Trophoblast cell (in vitro differentiated cells and primary cell): ENCODE data around the gene ADNP2.

Experiments used
- DNase-seq, 2 donors: peaks; one replicate each; pipeline ENCODE4 v3.0.0-alpha.2; 2016
- H2AFZ ChIP-seq: 2 replicates; pipeline ENCODE4 v1.6.1; 2013; ENCODE audit warnings: low read length, moderate library complexity, mild to moderate bottlenecking; ENCODE audit not compliant: insufficient read depth, poor library complexity
- H2AK5ac ChIP-seq: 2 replicates; pipeline ENCODE4 v1.6.1; 2013; ENCODE audit warnings: mild to moderate bottlenecking, low read length
- H2BK120ac ChIP-seq: 2 replicates; pipeline ENCODE4 v1.6.1; 2013; ENCODE audit warnings: low read length, mild to moderate bottlenecking, moderate library complexity; ENCODE audit not compliant: insufficient read depth, poor library complexity
- H2BK12ac ChIP-seq: 2 replicates; pipeline ENCODE4 v1.6.1; 2013; ENCODE audit warnings: mild to moderate bottlenecking, low read length, moderate library complexity
- H2BK5ac ChIP-seq: 2 replicates; pipeline ENCODE4 v1.6.1; 2013; ENCODE audit warnings: low read length, low read depth, moderate library complexity, mild to moderate bottlenecking; ENCODE audit not compliant: poor library complexity
- H3K14ac ChIP-seq: 2 replicates; pipeline ENCODE4 v1.6.1; 2013; ENCODE audit warnings: mild to moderate bottlenecking, low read length
- H3K18ac ChIP-seq: 2 replicates; pipeline ENCODE4 v1.6.1; 2013; ENCODE audit warnings: mild to moderate bottlenecking, low read length
- H3K23ac ChIP-seq: 2 replicates; pipeline ENCODE4 v1.6.1; 2013; ENCODE audit warnings: low read length
- H3K27ac ChIP-seq: 2 replicates; pipeline ENCODE4 v1.5.1; 2013; ENCODE audit warnings: low read depth, mild to moderate bottlenecking, inconsistent platforms, low read length, moderate library complexity
- H3K27me3 ChIP-seq: 2 replicates; pipeline ENCODE4 v1.6.1; 2013; ENCODE audit warnings: inconsistent platforms, mild to moderate bottlenecking, low read length, moderate library complexity; ENCODE audit not compliant: insufficient read depth
- H3K36me3 ChIP-seq, 2 experiments: 1 replicate in 1 of 2; 2 replicates in 1 of 2; pipeline ENCODE4 v1.6.1; 2013; ENCODE audit warnings: low read length in 2 of 2, mild to moderate bottlenecking in 2 of 2, moderate library complexity in 1 of 2; ENCODE audit not compliant: insufficient read depth in 2 of 2, control insufficient read depth in 1 of 2
- H3K4ac ChIP-seq: 2 replicates; pipeline ENCODE4 v1.6.1; 2013; ENCODE audit warnings: low read depth, mild to moderate bottlenecking, low read length, moderate library complexity
- H3K4me1 ChIP-seq, 2 experiments: 1 replicate in 1 of 2; 2 replicates in 1 of 2; pipeline ENCODE4 v1.6.1; 2013; ENCODE audit warnings: low read length in 2 of 2, mild to moderate bottlenecking in 2 of 2, moderate library complexity in 1 of 2; ENCODE audit not compliant: insufficient read depth in 2 of 2, control insufficient read depth in 1 of 2
- H3K4me2 ChIP-seq: 2 replicates; pipeline ENCODE4 v1.6.1; 2013; ENCODE audit warnings: inconsistent platforms, mild to moderate bottlenecking, low read length, moderate library complexity
- H3K4me3 ChIP-seq: 2 replicates; pipeline ENCODE4 v1.5.1; 2013; ENCODE audit warnings: mild to moderate bottlenecking, low read depth, low read length, inconsistent platforms
- H3K79me1 ChIP-seq: one replicate; pipeline ENCODE4 v1.6.1; 2013; ENCODE audit warnings: low read length
- H3K79me2 ChIP-seq: 2 replicates; pipeline ENCODE4 v1.6.1; 2013; ENCODE audit warnings: low read length, mild to moderate bottlenecking; ENCODE audit not compliant: control insufficient read depth, insufficient read depth, poor library complexity
- H3K9ac ChIP-seq: 2 replicates; pipeline ENCODE4 v1.6.1; 2013; ENCODE audit warnings: mild to moderate bottlenecking, low read length
- H3K9me3 ChIP-seq: 2 replicates; pipeline ENCODE4 v1.6.1; 2013; ENCODE audit warnings: low read depth, mild to moderate bottlenecking, control low read depth, inconsistent platforms, low read length; ENCODE audit not compliant: insufficient read depth
- H4K12ac ChIP-seq: 2 replicates; pipeline ENCODE4 v1.6.1; 2013; ENCODE audit warnings: low read depth, mild to moderate bottlenecking, low read length, moderate library complexity
- H4K8ac ChIP-seq: 2 replicates; pipeline ENCODE4 v1.6.1; 2013; ENCODE audit warnings: low read depth, mild to moderate bottlenecking, low read length, moderate library complexity
- H4K91ac ChIP-seq: one replicate; pipeline ENCODE4 v1.6.1; 2013; ENCODE audit warnings: low read depth, mild to moderate bottlenecking, low read length, moderate library complexity
- WGBS: extraction: QIAGEN DNeasy Blood & Tissue Kit; methylation state at CpG from one replicate; pipeline ENCODE4 v1.1.7; 2013; ENCODE audit warnings: missing lambda C conversion rate; ENCODE audit not compliant: insufficient read length, insufficient coverage; ENCODE audit errors: extremely low coverage; 5-methylcytosine and 5-hydroxymethylcytosine counted together

The ADNP2 gene

DNA sequence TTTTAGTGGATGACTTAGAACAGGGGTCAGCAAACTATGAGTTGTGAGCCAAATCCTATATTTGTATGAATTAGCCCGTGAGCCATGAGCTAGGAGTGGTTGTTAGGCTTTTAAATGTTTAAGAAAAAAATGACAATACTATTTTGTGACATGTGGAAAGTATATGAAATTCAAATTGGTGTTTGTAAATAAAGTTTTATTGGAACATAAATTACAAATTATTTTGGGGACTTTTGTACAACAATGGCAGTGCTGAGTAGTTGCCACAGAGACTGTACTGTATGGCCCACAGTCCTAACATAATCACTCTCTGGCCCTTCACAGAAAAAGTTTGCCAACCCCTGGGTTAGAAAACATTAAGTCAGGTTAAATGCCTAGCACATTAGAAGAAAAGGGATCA, 26.1 kb downstream of the ADNP2 start:
- Histone ChIP-seq H3K27ac (no peak overlapping the region), H3K23ac (no peak overlapping the region), H3K36me3 (peaks cover 26 to 36% of the 10 kb centered on the region in 2 experiments), H3K14ac (no peak overlapping the region), H3K4ac (no peak overlapping the region), H4K91ac (no peak overlapping the region), H2AK5ac (no peak overlapping the region), H3K27me3 (no peaks in the 10 kb centered on the region), H3K79me2 (peaks cover 1% of the 10 kb centered on the region), H3K9ac (no peak overlapping the region), H3K4me3 (no peak overlapping the region), H3K4me2 (no peak overlapping the region), H4K12ac (no peak overlapping the region), H3K9me3 (peaks cover 8% of the 10 kb centered on the region), H2BK120ac (no peak overlapping the region), H3K18ac (no peak overlapping the region), H2BK5ac (no peak overlapping the region), H2BK12ac (no peak overlapping the region), H3K4me1 (peaks cover 2 to 5% of the 10 kb centered on the region in 2 experiments), H2AFZ (no peak overlapping the region), H3K79me1 (no peaks in the 10 kb centered on the region), H4K8ac (no peak overlapping the region)
- no peak for DNase-seq
- no CpG with 5 or more reads among the region's 1 CpG for WGBS

DNA sequence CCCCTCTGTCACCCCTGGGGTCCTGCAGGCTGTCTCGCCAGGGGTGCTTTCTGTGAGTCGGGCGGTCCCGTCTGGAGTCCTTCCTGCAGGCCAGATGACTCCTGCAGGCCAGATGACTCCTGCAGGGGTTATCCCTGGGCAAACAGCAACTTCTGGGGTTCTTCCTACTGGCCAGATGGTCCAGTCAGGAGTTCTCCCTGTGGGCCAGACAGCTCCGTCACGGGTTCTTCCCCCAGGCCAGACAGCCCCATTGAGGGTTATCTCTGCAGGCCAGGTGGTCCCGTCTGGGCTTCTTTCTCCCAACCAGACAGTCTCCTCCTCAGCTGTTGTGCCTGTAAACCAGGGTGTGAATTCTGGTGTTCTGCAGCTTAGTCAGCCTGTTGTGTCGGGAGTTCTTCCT, 27.6 kb downstream of the ADNP2 start:
- Histone ChIP-seq H4K12ac (no peak overlapping the region), H3K79me1 (no peaks in the 10 kb centered on the region), H3K9ac (no peak overlapping the region), H3K14ac (no peak overlapping the region), H3K18ac (no peak overlapping the region), H3K4ac (no peak overlapping the region), H3K9me3 (peaks cover 8% of the 10 kb centered on the region), H3K36me3 (peaks cover 34 to 42% of the 10 kb centered on the region in 2 experiments), H4K91ac (no peak overlapping the region), H3K4me2 (no peak overlapping the region), H3K27me3 (no peaks in the 10 kb centered on the region), H2AFZ (no peak overlapping the region), H2AK5ac (no peak overlapping the region), H3K27ac (no peak overlapping the region), H3K23ac (no peak overlapping the region), H3K4me3 (no peak overlapping the region), H2BK120ac (no peak overlapping the region), H2BK12ac (no peak overlapping the region), H3K4me1 (peaks cover 2 to 5% of the 10 kb centered on the region in 2 experiments), H4K8ac (no peak overlapping the region), H3K79me2 (no peaks in the 10 kb centered on the region), H2BK5ac (no peak overlapping the region)
- DNase-seq = no peak
- WGBS = no CpG with 5 or more reads among the region's 8 CpGs

DNA sequence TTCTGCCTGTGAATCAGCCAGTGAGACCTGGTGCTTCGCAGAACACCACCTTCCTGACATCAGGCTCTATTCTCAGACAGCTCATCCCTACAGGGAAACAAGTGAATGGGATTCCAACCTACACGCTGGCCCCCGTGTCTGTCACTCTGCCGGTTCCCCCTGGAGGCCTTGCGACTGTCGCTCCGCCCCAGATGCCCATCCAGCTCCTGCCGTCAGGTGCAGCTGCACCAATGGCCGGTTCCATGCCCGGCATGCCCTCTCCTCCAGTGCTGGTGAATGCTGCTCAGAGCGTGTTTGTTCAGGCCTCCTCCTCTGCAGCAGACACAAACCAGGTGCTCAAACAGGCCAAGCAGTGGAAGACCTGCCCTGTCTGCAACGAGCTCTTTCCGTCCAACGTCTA, 28.1 kb downstream of the ADNP2 start:
- no peak for DNase-seq
- Histone ChIP-seq H3K4me2 (no peak overlapping the region), H3K79me2 (no peaks in the 10 kb centered on the region), H3K14ac (no peak overlapping the region), H4K8ac (no peak overlapping the region), H3K36me3 (peaks cover 34 to 42% of the 10 kb centered on the region in 2 experiments), H2BK120ac (no peak overlapping the region), H3K4ac (no peak overlapping the region), H4K91ac (no peak overlapping the region), H3K9me3 (peaks cover 8% of the 10 kb centered on the region), H2BK12ac (no peak overlapping the region), H3K18ac (peak overlapping the region; percentile 20), H2AFZ (no peak overlapping the region), H3K23ac (no peak overlapping the region), H2BK5ac (no peak overlapping the region), H3K4me1 (peaks cover 2 to 5% of the 10 kb centered on the region in 2 experiments), H3K79me1 (no peaks in the 10 kb centered on the region), H3K9ac (no peak overlapping the region), H3K27ac (no peak overlapping the region), H4K12ac (no peak overlapping the region), H2AK5ac (no peak overlapping the region), H3K4me3 (no peak overlapping the region), H3K27me3 (no peaks in the 10 kb centered on the region)
- WGBS = no CpG with 5 or more reads among the region's 14 CpGs

DNA sequence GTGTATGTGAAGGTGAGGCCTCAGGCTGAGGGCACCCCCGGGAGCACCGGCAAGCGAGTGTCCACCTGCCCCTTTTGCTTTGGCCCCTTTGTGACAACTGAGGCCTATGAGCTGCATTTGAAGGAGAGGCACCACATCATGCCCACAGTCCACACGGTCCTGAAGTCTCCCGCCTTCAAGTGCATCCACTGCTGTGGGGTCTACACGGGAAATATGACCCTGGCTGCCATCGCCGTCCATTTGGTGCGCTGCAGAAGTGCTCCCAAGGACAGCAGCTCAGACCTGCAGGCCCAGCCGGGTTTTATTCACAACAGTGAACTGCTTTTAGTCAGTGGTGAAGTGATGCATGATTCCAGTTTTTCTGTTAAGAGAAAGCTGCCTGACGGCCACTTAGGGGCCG, 28.9 kb downstream of the ADNP2 start:
- Histone ChIP-seq H3K4me1 (peaks cover 2 to 5% of the 10 kb centered on the region in 2 experiments), H3K36me3 (peaks cover 34 to 42% of the 10 kb centered on the region in 2 experiments), H3K79me2 (no peaks in the 10 kb centered on the region), H2BK120ac (no peak overlapping the region), H2AK5ac (no peak overlapping the region), H2BK12ac (no peak overlapping the region), H3K27me3 (no peaks in the 10 kb centered on the region), H3K27ac (no peak overlapping the region), H4K8ac (no peak overlapping the region), H4K91ac (no peak overlapping the region), H3K4me3 (no peak overlapping the region), H3K4me2 (no peak overlapping the region), H4K12ac (no peak overlapping the region), H3K14ac (no peak overlapping the region), H3K9ac (no peak overlapping the region), H3K4ac (no peak overlapping the region), H2BK5ac (no peak overlapping the region), H3K18ac (no peak overlapping the region), H3K79me1 (no peaks in the 10 kb centered on the region), H3K23ac (no peak overlapping the region), H3K9me3 (peaks cover 8% of the 10 kb centered on the region), H2AFZ (no peak overlapping the region)
- no CpG with 5 or more reads among the region's 12 CpGs for WGBS
- no peak for DNase-seq
